ENCODE measurements around the gene ANKRD65.

Gene ANKRD65

DNA sequence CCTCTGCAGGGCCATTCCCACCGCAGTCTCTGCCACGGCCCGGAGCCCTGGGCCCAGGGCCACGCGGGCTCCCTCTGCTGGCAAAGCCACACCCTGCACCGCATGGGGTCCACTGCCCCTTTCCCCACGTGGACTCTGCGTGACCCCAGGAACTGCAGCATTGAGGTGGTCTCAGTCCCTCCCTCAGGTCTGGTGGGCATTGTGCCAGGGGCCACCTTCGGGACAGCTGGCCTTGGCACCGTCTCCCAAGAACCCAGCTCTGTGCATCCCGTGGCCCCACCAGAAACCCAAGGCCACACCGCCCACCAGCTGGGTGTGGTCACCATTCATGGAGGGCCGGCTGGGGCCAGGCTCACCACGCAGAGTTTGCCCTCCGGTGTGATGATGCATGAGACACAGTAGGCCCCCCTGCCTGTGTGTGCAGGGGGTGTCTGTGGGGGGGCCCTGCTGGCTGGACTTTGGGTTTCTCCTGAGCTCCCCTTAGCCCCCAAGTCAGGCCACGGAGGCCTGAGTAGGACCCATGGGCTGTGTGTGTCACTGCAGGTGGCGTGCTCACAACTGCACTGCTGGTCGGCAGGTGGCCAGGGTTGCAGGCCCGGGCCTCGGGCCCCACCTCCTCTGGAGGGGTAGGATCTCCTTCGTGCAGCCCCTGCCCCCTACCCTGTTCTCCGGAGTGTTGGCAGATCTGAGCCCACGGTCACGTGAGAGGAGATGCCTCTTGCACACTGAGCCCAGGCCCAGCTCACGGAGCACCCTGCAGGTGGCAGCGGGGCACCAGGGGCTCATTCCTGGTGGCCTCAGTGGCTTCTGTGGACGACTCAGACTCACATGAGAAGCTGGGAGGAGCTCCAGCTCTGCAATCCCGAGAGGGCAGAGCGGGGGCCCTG, 20.2 kb upstream of the ANKRD65 start:
- peak in 1 of 3 experiments; percentile 43 for DNase-seq

GRCh38 chr1:1440262-1441001, 19.4 kb upstream of the ANKRD65 start:
- DNase-seq, result no peak

DNA sequence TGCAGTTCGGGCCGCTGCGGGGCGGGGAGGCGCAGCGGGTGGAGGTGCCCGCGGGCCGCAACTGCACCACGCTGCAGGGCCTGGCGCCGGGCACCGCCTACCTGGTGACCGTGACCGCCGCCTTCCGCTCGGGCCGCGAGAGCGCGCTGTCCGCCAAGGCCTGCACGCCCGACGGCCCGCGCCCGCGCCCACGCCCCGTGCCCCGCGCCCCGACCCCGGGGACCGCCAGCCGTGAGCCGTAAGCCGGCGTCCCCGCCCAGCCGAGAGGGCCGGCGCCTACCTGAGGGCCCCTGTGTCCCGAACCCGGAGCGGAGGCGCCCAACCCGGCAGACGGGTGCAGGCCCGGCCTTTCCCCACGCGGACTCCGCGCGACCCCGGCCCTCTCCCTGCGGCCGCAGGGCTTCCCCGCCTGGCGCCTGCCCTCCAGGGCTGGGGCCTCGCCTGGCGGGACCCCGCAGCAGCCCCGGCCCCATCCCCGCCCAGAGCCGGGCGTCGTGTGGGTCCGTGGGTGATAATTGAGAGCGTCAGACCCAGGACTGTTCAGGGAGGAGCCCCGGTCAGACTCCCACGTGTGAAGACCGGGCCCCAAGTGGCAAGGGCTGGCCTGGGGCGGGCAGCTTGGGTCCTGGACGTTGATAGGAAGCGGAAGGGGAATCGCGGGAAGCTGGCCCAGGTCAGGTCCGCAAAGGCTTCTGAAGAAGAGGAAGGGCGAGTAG, 18.6 kb upstream of the ANKRD65 start:
- no peak for DNase-seq

DNA sequence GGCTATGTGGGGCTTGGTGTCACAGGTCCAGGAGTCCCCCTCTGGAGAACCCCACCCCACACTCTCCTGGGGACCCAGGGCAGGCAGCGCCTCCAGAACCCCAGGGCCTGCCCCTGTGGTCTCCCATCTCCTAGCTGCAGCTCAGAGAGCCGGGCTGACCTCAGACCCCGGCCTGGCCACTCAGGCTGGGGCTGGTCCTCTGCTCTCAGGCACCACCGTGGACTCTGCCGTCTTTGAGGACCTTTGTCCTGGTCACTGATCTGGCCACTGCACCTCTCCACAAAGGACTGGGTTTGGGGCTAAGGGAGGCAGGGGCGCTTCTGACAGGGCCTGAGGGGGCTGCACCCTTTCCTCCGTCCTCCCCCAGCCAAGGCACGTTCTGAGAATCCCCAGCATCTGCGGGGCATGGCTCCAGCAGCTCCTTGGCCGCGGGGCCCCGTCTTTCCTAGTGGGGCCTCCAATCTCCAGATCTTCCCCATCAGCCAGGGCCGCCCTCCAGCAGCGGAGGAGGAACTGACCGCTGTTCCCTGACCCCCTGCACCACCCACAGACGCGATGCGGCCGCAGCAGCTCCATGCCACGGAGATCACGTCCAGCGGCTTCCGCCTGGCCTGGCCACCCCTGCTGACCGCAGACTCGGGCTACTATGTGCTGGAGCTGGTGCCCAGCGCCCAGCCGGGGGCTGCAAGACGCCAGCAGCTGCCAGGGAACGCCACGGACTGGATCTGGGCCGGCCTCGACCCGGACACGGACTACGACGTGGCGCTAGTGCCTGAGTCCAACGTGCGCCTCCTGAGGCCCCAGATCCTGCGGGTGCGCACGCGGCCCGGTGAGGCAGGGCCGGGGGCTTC, 17.7 kb upstream of the ANKRD65 start:
- no peak for DNase-seq

- DNase-seq, result no peak
Observed at GRCh38 chr1:1437904-1438376, 16.9 kb upstream of the ANKRD65 start.

DNA sequence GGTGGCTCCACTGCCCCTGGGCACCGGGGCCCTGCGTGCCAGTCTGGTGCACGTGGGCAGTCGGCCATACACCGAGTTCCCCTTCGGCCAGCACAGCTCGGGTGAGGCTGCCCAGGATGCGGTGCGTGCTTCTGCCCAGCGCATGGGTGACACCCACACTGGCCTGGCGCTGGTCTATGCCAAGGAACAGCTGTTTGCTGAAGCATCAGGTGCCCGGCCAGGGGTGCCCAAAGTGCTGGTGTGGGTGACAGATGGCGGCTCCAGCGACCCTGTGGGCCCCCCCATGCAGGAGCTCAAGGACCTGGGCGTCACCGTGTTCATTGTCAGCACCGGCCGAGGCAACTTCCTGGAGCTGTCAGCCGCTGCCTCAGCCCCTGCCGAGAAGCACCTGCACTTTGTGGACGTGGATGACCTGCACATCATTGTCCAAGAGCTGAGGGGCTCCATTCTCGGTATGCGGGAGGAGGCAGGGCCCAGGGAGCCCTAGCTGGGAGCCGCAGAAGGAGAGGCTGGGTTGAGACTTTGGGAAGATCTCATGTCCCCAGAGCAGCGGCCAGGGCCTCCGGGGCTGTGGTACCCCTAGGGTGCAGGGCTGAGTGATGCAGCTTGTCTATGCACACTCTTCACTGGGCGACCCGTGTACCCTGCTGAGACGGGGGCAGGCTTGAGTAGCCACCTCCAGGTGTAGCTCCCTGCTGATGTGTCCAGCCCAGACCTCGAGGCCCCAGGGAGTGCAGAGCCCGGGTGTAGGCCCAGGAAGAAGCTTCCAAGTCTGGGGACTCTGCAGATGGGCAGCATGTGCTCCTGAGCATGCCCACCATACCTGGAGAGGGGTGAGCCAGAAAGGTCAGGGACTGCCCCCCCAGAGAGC, 16.2 kb upstream of the ANKRD65 start:
- peak in 2 of 3 experiments; percentile 39 to 70 for DNase-seq

GRCh38 chr1:1436630-1437032, 15.6 kb upstream of the ANKRD65 start:
- no peak for DNase-seq

DNA sequence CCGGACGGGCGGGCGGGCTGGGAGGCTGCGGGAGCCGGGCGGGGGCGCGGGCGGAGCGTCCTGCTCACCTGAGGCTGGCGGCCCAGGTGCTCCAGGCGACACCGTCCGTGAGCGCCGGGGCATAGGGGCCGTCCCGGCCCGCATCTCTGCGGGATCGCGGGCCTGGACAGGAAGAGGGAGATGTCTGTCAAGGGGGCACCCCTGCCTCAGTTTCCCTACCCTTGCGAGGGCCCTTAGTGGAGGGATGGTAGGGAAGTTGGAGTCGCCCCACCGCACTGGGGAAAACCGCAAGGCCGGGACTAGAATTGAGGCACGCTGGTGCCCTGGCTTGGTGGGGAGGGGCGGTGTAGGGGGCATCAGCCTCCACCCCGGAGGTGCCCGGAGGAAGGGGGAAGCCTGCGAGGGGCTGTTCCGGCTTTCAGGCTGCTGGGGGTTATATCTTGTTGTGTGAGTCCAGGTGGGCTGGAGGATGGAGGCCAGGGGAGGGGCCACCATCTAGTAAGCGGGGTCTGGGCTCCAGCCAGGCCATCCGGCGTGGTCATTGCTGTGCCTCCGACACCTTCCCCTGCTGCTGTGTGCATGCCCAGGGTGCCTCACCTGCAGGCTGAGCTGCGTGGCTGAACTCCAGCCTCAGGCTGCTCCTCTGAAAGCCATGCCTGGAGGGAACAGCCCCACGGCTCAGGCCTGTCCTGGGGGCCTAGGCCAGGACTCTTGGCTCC, 15.0 kb upstream of the ANKRD65 start:
- peak in 1 of 3 experiments; percentile 21 for DNase-seq

GRCh38 chr1:1435106-1435903, 14.2 kb upstream of the ANKRD65 start, which contains the start of gene VWA1:
TSS of gene VWA1 (plus strand) at chr1:1435690. CDS start at chr1:1435749, 59 bp downstream.
- peak in 2 of 3 experiments; percentile 54 to 65 for DNase-seq

DNA sequence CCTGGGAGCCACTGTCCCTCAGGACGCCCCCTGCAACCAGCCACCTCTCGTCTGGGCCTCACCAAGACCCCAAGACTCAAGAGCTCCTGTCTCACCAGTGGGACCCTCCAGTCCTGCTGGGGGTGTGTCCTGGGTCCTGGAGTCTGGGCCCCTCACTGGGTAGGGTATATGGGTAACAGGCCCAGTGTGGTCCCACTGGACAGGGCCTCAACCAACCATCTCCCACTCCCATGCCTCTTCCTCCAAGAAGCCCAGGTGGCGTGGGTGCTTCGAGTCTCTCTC, 13.7 kb upstream of the ANKRD65 start:
- DNase-seq, result no peak

- peak in 1 of 3 experiments; percentile 27 for DNase-seq
Observed at GRCh38 chr1:1434131-1434823, 13.2 kb upstream of the ANKRD65 start.

DNA sequence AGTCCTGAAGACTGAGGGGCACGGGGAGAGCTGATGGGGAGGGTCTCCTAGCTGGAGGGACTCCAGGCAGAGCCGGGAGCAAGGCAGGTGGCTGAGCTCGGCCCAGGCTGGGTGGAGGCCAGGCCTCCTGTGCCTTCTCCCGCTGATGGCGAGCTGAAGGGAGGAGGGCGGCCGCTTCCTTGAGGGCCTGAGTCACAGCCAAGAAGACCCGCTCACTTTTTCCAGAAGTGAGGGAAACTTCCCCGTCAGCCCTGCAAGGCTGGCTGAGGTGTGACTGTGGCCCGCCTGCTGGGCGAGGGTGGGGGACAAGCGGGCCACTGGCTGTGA, 12.7 kb upstream of the ANKRD65 start:
- peak in 1 of 3 experiments; percentile 12 for DNase-seq

- peak in 2 of 3 experiments; percentile 76 to 79 for DNase-seq
Observed at GRCh38 chr1:1432951-1433803, 12.1 kb upstream of the ANKRD65 start.

DNA sequence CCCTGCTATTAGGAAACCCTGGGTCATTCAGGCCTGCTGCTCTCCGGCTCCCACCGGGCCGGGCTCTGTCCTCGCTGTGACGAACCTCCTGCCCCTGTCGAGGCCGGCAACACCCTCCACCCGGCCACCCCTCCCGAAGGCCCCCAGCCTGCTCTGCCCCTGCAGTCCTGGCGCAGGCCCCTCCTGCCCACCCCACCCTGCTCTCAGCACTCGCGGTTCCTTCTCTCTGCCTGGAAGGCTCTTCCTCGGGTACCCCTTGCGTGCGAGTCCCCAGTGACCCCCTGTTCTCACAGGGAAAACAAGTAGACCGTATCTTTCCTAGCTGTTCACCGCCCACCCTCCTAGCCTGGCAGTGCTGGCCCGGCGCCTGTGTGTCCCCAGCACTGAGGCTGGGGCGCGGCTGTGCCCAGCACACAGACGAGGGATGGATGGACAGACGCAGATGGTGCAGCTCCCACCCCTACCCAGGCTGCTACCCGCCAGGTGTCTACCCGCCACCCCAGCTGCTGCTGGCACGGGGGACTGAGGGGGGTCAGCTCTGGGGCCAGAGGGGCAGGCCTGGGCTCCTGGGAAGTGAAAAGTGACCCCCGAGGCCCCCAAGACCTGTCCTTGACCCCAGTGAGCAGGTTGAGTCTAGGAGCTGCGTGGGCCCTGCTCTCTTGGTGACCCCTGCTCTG, 11.3 kb upstream of the ANKRD65 start:
- peak in 1 of 3 experiments; percentile 31 for DNase-seq

GRCh38 chr1:1431845-1432273, 10.8 kb upstream of the ANKRD65 start:
- no peak for DNase-seq

GRCh38 chr1:1430992-1431844, 10.1 kb upstream of the ANKRD65 start:
- DNase-seq, result no peak
